Measurements from ENCODE around the gene ZNF630.

The ZNF630 gene

DNA sequence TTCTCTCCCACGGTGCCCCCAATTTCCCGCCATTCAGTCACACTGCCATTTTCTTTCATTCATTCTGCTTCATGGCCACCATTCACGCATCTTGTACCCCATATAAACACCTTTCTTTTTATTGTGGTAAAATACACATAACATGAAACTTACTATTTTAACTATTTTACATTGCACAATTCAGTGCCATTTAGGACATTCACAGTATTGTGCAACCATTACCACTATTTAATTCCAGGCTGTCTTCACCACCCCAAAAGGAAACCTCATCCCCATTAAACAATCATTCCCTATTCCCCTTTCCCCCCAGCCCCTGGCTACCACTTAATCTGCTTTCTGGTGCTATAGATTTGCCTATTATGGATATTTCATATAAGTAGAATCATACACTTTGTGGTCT lies 48.7 kb downstream of the ZNF630 start:
- TF ChIP-seq CEBPB (IDR thresholded peaks at IDR 0.05) (no peak), CREB1 (IDR thresholded peaks at IDR 0.05; ENCODE audit: low read depth) (no peak), RAD21 (IDR thresholded peaks at IDR 0.05; ENCODE audit: low read depth) (no peak), FOXM1 (IDR thresholded peaks at IDR 0.05; ENCODE audit: borderline replicate concordance, low read depth) (no peak), EP300 (IDR thresholded peaks at IDR 0.05; ENCODE audit: borderline replicate concordance) (no peak), NFIC (IDR thresholded peaks at IDR 0.05) (no peak)
- TF ChIP-seq, protein P1, sequence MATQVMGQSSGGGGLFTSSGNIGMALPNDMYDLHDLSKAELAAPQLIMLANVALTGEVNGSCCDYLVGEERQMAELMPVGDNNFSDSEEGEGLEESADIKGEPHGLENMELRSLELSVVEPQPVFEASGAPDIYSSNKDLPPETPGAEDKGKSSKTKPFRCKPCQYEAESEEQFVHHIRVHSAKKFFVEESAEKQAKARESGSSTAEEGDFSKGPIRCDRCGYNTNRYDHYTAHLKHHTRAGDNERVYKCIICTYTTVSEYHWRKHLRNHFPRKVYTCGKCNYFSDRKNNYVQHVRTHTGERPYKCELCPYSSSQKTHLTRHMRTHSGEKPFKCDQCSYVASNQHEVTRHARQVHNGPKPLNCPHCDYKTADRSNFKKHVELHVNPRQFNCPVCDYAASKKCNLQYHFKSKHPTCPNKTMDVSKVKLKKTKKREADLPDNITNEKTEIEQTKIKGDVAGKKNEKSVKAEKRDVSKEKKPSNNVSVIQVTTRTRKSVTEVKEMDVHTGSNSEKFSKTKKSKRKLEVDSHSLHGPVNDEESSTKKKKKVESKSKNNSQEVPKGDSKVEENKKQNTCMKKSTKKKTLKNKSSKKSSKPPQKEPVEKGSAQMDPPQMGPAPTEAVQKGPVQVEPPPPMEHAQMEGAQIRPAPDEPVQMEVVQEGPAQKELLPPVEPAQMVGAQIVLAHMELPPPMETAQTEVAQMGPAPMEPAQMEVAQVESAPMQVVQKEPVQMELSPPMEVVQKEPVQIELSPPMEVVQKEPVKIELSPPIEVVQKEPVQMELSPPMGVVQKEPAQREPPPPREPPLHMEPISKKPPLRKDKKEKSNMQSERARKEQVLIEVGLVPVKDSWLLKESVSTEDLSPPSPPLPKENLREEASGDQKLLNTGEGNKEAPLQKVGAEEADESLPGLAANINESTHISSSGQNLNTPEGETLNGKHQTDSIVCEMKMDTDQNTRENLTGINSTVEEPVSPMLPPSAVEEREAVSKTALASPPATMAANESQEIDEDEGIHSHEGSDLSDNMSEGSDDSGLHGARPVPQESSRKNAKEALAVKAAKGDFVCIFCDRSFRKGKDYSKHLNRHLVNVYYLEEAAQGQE (IDR thresholded peaks at IDR 0.05; ENCODE audit: low read depth), result no peak

DNA sequence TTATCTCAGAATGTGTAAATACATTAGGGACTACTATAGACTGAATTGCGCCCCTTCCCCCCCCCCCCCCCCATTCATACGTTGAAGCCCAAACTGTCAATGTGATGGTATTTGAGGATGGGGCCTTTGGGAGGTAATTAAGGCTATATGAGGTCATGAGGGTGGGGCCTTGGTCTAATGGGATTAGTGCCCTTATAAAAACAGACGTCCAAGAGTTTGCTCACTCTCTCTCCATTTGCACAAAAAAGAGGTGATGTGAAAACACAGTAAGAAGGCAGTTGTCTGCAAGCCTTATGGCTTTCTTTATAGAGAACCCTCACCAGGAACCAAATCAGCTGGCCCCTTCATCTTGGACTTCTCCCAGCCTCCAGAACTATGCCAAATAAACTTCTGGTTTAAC lies 49.3 kb downstream of the ZNF630 start:
- TF ChIP-seq, protein P2, sequence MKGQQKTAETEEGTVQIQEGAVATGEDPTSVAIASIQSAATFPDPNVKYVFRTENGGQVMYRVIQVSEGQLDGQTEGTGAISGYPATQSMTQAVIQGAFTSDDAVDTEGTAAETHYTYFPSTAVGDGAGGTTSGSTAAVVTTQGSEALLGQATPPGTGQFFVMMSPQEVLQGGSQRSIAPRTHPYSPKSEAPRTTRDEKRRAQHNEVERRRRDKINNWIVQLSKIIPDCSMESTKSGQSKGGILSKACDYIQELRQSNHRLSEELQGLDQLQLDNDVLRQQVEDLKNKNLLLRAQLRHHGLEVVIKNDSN (IDR thresholded peaks at IDR 0.05), result no peak
- TF ChIP-seq TAF1 (IDR thresholded peaks at IDR 0.05; ENCODE audit: low read depth) (no peak), NFIC (IDR thresholded peaks at IDR 0.05) (no peak), YY1 (IDR thresholded peaks at IDR 0.05; ENCODE audit: low read depth) (no peak), ZBTB7A (IDR thresholded peaks at IDR 0.05; ENCODE audit: low read depth) (no peak), EP300 (IDR thresholded peaks at IDR 0.05; ENCODE audit: borderline replicate concordance) (no peak), EGR1 (IDR thresholded peaks at IDR 0.05) (no peak), RAD21 (IDR thresholded peaks at IDR 0.05; ENCODE audit: low read depth) (no peak)
- TF ChIP-seq, protein P1 (IDR thresholded peaks at IDR 0.05; ENCODE audit: low read depth), result no peak

DNA sequence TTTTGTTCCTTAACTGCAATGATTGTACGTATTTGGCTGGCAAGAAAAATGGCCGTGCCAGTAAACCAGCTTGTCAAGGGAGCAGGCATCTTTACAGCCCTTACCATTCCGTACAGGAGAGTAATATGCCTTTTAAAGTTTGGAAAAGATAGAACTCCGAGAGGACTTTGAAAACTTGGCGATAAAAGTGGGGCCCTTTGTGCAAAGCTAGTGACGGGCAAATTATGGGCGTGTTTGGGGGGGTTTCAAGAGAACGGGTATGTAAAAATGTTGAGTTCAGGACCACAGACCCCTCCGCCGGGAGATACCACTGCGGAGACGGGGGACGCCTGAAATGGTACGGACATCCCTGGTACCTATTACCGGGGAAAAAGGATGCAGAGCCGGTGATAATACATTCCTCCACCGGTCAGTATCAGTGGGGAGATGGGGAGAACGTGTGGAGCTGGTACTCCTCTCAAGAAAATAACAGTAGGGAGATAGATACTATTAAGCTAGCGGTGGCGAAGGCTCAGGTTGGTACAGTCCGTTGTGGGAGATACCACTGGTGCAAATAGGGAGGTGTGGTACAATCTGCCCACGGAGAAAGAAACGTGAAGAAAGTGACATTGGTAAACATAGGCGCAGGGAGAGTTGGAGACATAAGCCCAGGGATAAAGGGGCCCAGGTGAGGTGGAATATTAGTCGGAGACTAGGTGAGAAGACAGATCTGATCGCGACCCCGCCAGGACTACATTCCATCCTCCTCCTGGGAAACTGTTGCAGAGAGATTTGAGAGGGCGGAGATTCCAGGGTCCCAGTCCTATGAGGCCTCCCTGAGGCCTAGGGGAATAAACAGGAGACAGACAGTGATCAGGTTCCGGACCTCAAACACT lies 50.2 kb downstream of the ZNF630 start:
- TF ChIP-seq EGR1 (IDR thresholded peaks at IDR 0.05) (peak; percentile 76), CREB1 (IDR thresholded peaks at IDR 0.05; ENCODE audit: low read depth) (no peak), TAF1 (IDR thresholded peaks at IDR 0.05; ENCODE audit: low read depth) (no peak), YY1 (IDR thresholded peaks at IDR 0.05; ENCODE audit: low read depth) (peak; percentile 96), RAD21 (IDR thresholded peaks at IDR 0.05; ENCODE audit: low read depth) (no peak)

Measured in Ishikawa (cell line).